Neutrophil (primary cell): Measurements from ENCODE around the gene MPPE1.
"Not testable (repeated sequence)": the region's sequence is repeated elsewhere in the genome, so short reads cannot be mapped to it uniquely, and the experiment has no call there.

Experiments used
- H3K27ac ChIP-seq: fragments of 200-600 bp; sonication (generic); 2 replicates; pipeline ENCODE4 v1.5.1; 2016; ENCODE audit warnings: mild to moderate bottlenecking, moderate library complexity
- H3K27me3 ChIP-seq: fragments of 200-600 bp; sonication (generic); 2 replicates; pipeline ENCODE4 v1.6.0; 2016; ENCODE audit warnings: mild to moderate bottlenecking
- H3K36me3 ChIP-seq: fragments of 200-600 bp; sonication (generic); 2 replicates; pipeline ENCODE4 v1.5.1; 2017
- H3K4me1 ChIP-seq, 2 experiments: fragments of 200-600 bp in 1 of 2; sonication (generic) in 1 of 2; 1 replicate in 1 of 2; 2 replicates in 1 of 2; pipeline versions ENCODE4 v1.5.1 to v1.6.1; 2013 to 2016; ENCODE audit warnings: low read depth in 1 of 2, low read length in 1 of 2, mild to moderate bottlenecking in 1 of 2, moderate library complexity in 1 of 2; ENCODE audit not compliant: control insufficient read depth in 1 of 2, insufficient read depth in 1 of 2
- H3K4me3 ChIP-seq, 2 experiments: fragments of 200-600 bp in 1 of 2; sonication (generic) in 1 of 2; 1 replicate in 1 of 2; 2 replicates in 1 of 2; pipeline ENCODE4 v1.5.1; 2013 to 2016; ENCODE audit warnings: low read depth in 1 of 2, low read length in 1 of 2, mild to moderate bottlenecking in 1 of 2, moderate library complexity in 1 of 2
- H3K9me3 ChIP-seq: fragments of 200-600 bp; sonication (generic); 2 replicates; pipeline ENCODE4 v1.5.1; 2016
- CTCF ChIP-seq: fragments of 200-600 bp; sonication (generic); IDR thresholded peaks from 2 replicates; pipeline ENCODE4 v1.5.1; 2016; ENCODE audit warnings: antibody characterized with exemption

MPPE1 gene

GRCh38 chr18:11902522-11903292 is 5.4 kb downstream of the MPPE1 start:
- TF ChIP-seq CTCF = no peak
- Histone ChIP-seq H3K9me3 (no peaks in the 10 kb centered on the region), H3K4me3 (no peak overlapping the region), H3K4me1 (peaks cover 32 to 36% of the 10 kb centered on the region in 2 experiments), H3K27me3 (no peaks in the 10 kb centered on the region), H3K36me3 (peaks cover 78% of the 10 kb centered on the region), H3K27ac (peak overlapping the region; percentile 43)

- Histone ChIP-seq H3K9me3 (no peaks in the 10 kb centered on the region), H3K4me3 (no peak overlapping the region), H3K4me1 (peaks cover 24 to 28% of the 10 kb centered on the region in 2 experiments), H3K36me3 (peaks cover 84% of the 10 kb centered on the region), H3K27me3 (no peaks in the 10 kb centered on the region), H3K27ac (peak overlapping the region; percentile 43)
- no peak for TF ChIP-seq CTCF
Measured at GRCh38 chr18:11901826-11902438, 6.2 kb downstream of the MPPE1 start.

GRCh38 chr18:11899063-11899462 is 9.1 kb downstream of the MPPE1 start:
- H3K36me3 ChIP-seq = peaks cover 90% of the 10 kb centered on the region
- no peak overlapping the region for H3K4me3 ChIP-seq
- H3K27ac ChIP-seq = peak overlapping the region; percentile 56
- no peaks in the 10 kb centered on the region for H3K9me3 ChIP-seq
- H3K27me3 ChIP-seq = no peaks in the 10 kb centered on the region
- H3K4me1 ChIP-seq = peaks cover 19 to 23% of the 10 kb centered on the region in 2 experiments
- TF ChIP-seq CTCF = no peak

- no peak for TF ChIP-seq CTCF
- Histone ChIP-seq H3K9me3 (no peaks in the 10 kb centered on the region), H3K36me3 (peaks cover 89% of the 10 kb centered on the region), H3K27me3 (no peaks in the 10 kb centered on the region), H3K27ac (no peak overlapping the region), H3K4me3 (no peak overlapping the region), H3K4me1 (peaks cover 32 to 35% of the 10 kb centered on the region in 2 experiments)
Measured at GRCh38 chr18:11897781-11898180, 10.3 kb downstream of the MPPE1 start.

GRCh38 chr18:11892438-11892837 is 15.7 kb downstream of the MPPE1 start:
- not testable (repeated sequence) for H3K4me3 ChIP-seq, H3K9me3 ChIP-seq, H3K27me3 ChIP-seq
- H3K27ac ChIP-seq = peak overlapping the region; percentile 87
- H3K36me3 ChIP-seq = peaks cover 85% of the 10 kb centered on the region
- H3K4me1 ChIP-seq = peaks cover 35 to 37% of the 10 kb centered on the region in 2 experiments

GRCh38 chr18:11891737-11892136 is 16.4 kb downstream of the MPPE1 start:
- Histone ChIP-seq H3K9me3 (no peaks in the 10 kb centered on the region), H3K4me1 (peaks cover 35 to 37% of the 10 kb centered on the region in 2 experiments), H3K36me3 (peaks cover 86% of the 10 kb centered on the region), H3K27me3 (no peaks in the 10 kb centered on the region), H3K4me3 (no peak overlapping the region), H3K27ac (peak overlapping the region; percentile 87)
- TF ChIP-seq CTCF = no peak
